ENCODE data around the gene DENND5A.

The DENND5A gene

GRCh38 chr11:9095421-9095820 is 169.7 kb downstream of the DENND5A start:
- no peak for DNase-seq (ENCODE audit: low spot score)

- no peak for DNase-seq (ENCODE audit: low spot score)
These were observed 170.7 kb downstream of the DENND5A start for GRCh38 chr11:9094420-9094819.

GRCh38 chr11:9092853-9093778 is 172.0 kb downstream of the DENND5A start:
- DNase-seq (ENCODE audit: low spot score), result no peak

- no peak for DNase-seq (ENCODE audit: low spot score)
These were observed 173.1 kb downstream of the DENND5A start for GRCh38 chr11:9092072-9092471.

- peak; percentile 4 for DNase-seq (ENCODE audit: low spot score)
These were observed 173.9 kb downstream of the DENND5A start, which contains the start of gene SCUBE2 for GRCh38 chr11:9091044-9091922. SCUBE2 (minus strand) TSS chr11:9091599; CDS start chr11:9091528, 71 bp downstream.

- DNase-seq (ENCODE audit: low spot score), result no peak
These were observed 174.6 kb downstream of the DENND5A start for GRCh38 chr11:9090488-9091043.

- DNase-seq (ENCODE audit: low spot score), result no peak
These were observed 175.5 kb downstream of the DENND5A start for GRCh38 chr11:9089636-9090035.

- no peak for DNase-seq (ENCODE audit: low spot score)
These were observed 176.1 kb downstream of the DENND5A start for GRCh38 chr11:9089061-9089460.

Measured in kidney tubule cell (primary cell).